ENCODE results near the gene MUC5B. TPM values are rescaled to one million over a fixed set of nuclear protein-coding genes. Genes with fewer than 3 reads are reported as not detected.

MUC5B gene
- total RNA-seq, 1 donor from 2014 or later: not detected

DNA sequence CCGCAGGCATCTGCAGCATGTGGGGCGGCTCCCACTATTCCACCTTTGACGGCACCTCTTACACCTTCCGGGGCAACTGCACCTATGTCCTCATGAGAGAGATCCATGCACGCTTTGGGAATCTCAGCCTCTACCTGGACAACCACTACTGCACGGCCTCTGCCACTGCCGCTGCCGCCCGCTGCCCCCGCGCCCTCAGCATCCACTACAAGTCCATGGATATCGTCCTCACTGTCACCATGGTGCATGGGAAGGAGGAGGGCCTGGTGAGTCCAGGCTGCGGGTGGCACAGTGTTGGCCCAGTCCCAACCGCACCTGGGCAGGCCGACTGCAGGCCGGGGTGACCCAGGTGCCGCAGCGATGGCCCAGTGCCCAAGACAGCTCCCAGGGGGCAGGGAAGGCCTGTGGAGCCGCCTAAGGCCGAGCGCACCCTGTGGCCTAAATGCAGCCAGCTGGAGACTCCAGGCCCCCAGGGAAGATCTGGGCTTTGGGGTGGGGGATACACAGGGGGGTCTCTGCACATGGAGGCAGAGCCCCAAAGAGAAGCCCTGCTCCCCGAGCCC, 31.3 kb downstream of the MUC5B start:
- H3K27ac Mint-ChIP-seq: no peak overlapping the region
- no peak overlapping the region for H3K4me3 Mint-ChIP-seq (ENCODE audit: low read depth)
- peaks cover 4% of the 10 kb centered on the region for H3K27me3 Mint-ChIP-seq
- peaks cover 4% of the 10 kb centered on the region for H3K9me3 Mint-ChIP-seq (ENCODE audit: low read depth)
- TF ChIP-seq, protein P1, sequence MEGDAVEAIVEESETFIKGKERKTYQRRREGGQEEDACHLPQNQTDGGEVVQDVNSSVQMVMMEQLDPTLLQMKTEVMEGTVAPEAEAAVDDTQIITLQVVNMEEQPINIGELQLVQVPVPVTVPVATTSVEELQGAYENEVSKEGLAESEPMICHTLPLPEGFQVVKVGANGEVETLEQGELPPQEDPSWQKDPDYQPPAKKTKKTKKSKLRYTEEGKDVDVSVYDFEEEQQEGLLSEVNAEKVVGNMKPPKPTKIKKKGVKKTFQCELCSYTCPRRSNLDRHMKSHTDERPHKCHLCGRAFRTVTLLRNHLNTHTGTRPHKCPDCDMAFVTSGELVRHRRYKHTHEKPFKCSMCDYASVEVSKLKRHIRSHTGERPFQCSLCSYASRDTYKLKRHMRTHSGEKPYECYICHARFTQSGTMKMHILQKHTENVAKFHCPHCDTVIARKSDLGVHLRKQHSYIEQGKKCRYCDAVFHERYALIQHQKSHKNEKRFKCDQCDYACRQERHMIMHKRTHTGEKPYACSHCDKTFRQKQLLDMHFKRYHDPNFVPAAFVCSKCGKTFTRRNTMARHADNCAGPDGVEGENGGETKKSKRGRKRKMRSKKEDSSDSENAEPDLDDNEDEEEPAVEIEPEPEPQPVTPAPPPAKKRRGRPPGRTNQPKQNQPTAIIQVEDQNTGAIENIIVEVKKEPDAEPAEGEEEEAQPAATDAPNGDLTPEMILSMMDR (IDR thresholded peaks at IDR 0.05; ENCODE audit: unreplicated experiment): no peak
- H3K4me1 Mint-ChIP-seq (ENCODE audit: low read depth): no peaks in the 10 kb centered on the region
- no peak for DNase-seq (ENCODE audit: low spot score, unreplicated experiment)
- no peaks in the 10 kb centered on the region for H3K36me3 Mint-ChIP-seq (ENCODE audit: insufficient read depth)

GRCh38 chr11:1254733-1255132, 31.9 kb downstream of the MUC5B start:
- H3K27me3 Mint-ChIP-seq: peaks cover 4% of the 10 kb centered on the region
- TF ChIP-seq, protein P1 (IDR thresholded peaks at IDR 0.05; ENCODE audit: unreplicated experiment): no peak
- H3K4me3 Mint-ChIP-seq (ENCODE audit: low read depth): no peak overlapping the region
- no peak overlapping the region for H3K27ac Mint-ChIP-seq
- H3K4me1 Mint-ChIP-seq (ENCODE audit: low read depth): no peaks in the 10 kb centered on the region
- no peak for DNase-seq (ENCODE audit: low spot score, unreplicated experiment)
- H3K36me3 Mint-ChIP-seq (ENCODE audit: insufficient read depth): no peaks in the 10 kb centered on the region
- peaks cover 4% of the 10 kb centered on the region for H3K9me3 Mint-ChIP-seq (ENCODE audit: low read depth)

GRCh38 chr11:1255151-1255550, 32.3 kb downstream of the MUC5B start:
- Mint-ChIP-seq H3K36me3 (ENCODE audit: insufficient read depth) (no peaks in the 10 kb centered on the region), H3K27ac (no peak overlapping the region), H3K27me3 (peaks cover 4% of the 10 kb centered on the region), H3K4me3 (ENCODE audit: low read depth) (no peak overlapping the region), H3K9me3 (ENCODE audit: low read depth) (peaks cover 4% of the 10 kb centered on the region), H3K4me1 (ENCODE audit: low read depth) (no peaks in the 10 kb centered on the region)
- DNase-seq (ENCODE audit: low spot score, unreplicated experiment): no peak
- TF ChIP-seq, protein P1 (IDR thresholded peaks at IDR 0.05; ENCODE audit: unreplicated experiment): no peak

- Mint-ChIP-seq H3K9me3 (ENCODE audit: low read depth) (no peaks in the 10 kb centered on the region), H3K36me3 (ENCODE audit: insufficient read depth) (no peaks in the 10 kb centered on the region), H3K4me1 (ENCODE audit: low read depth) (no peaks in the 10 kb centered on the region), H3K27me3 (peaks cover 4% of the 10 kb centered on the region), H3K4me3 (ENCODE audit: low read depth) (no peak overlapping the region), H3K27ac (no peak overlapping the region)
- TF ChIP-seq, protein P1 (IDR thresholded peaks at IDR 0.05; ENCODE audit: unreplicated experiment): no peak
- DNase-seq (ENCODE audit: low spot score, unreplicated experiment): no peak
Measured at GRCh38 chr11:1256257-1257045, 33.6 kb downstream of the MUC5B start.

GRCh38 chr11:1257366-1257765, 34.5 kb downstream of the MUC5B start:
- peaks cover 4% of the 10 kb centered on the region for H3K27me3 Mint-ChIP-seq

More at GRCh38 chr11:1257366-1257765, 34.5 kb downstream of the MUC5B start:
- Mint-ChIP-seq H3K4me1 (ENCODE audit: low read depth) (peaks cover 1% of the 10 kb centered on the region), H3K4me3 (ENCODE audit: low read depth) (no peak overlapping the region), H3K9me3 (ENCODE audit: low read depth) (no peaks in the 10 kb centered on the region), H3K36me3 (ENCODE audit: insufficient read depth) (no peaks in the 10 kb centered on the region), H3K27ac (no peak overlapping the region)
- no peak for DNase-seq (ENCODE audit: low spot score, unreplicated experiment)
- TF ChIP-seq, protein P1 (IDR thresholded peaks at IDR 0.05; ENCODE audit: unreplicated experiment): no peak

Data from progenitor cell of endocrine pancreas (in vitro differentiated cells).